CD4-positive, CD25-positive, alpha-beta regulatory T cell (primary cell): Measurements from ENCODE around the gene CYRIA. TPM values are rescaled to one million over a fixed set of nuclear protein-coding genes. Genes with fewer than 3 reads are reported as not detected.

Experiments used
- ATAC-seq, 2 donors: fragments of 150-1000 bp; cut with Tn5 transposase; one replicate each; pipeline ENCODE4 v1.10.0; 2021; ENCODE audit warnings: low read depth in 2 of 2, moderate number of reproducible peaks in 2 of 2, moderate library complexity in 1 of 2
- DNase-seq, 3 donors: peaks; one replicate each; pipeline versions ENCODE4 v3.0.0 to v3.0.0-alpha.2; 2012 to 2022; ENCODE audit warnings: mixed read lengths in 1 of 3
- H3K27ac ChIP-seq: one replicate; pipeline ENCODE4 v1.7.0; 2013; ENCODE audit warnings: mild to moderate bottlenecking, low read length; ENCODE audit not compliant: insufficient read depth, poor library complexity, severe bottlenecking
- H3K27me3 ChIP-seq: one replicate; pipeline ENCODE4 v1.7.0; 2013; ENCODE audit warnings: low read length; ENCODE audit not compliant: control insufficient read depth, insufficient read depth
- H3K36me3 ChIP-seq: one replicate; pipeline ENCODE4 v1.7.0; 2013; ENCODE audit warnings: mild to moderate bottlenecking, low read length, moderate library complexity; ENCODE audit not compliant: control insufficient read depth, insufficient read depth
- H3K4me1 ChIP-seq: 2 replicates; pipeline ENCODE4 v1.7.0; 2013; ENCODE audit warnings: mild to moderate bottlenecking, low read length; ENCODE audit not compliant: insufficient read depth, control insufficient read depth, poor library complexity, severe bottlenecking
- H3K4me3 ChIP-seq: one replicate; pipeline ENCODE4 v1.7.0; 2013; ENCODE audit warnings: low read depth, mild to moderate bottlenecking, low read length, moderate library complexity
- H3K9me3 ChIP-seq, 2 experiments: 1 replicate in 1 of 2; 2 replicates in 1 of 2; pipeline ENCODE4 v1.7.0; 2013; ENCODE audit warnings: low read length in 2 of 2, mild to moderate bottlenecking in 1 of 2, moderate library complexity in 1 of 2; ENCODE audit not compliant: control insufficient read depth in 2 of 2
- H3K27ac Mint-ChIP-seq, 3 donors: one replicate each; pipeline ENCODE4 v1.8.0; 2020 to 2022; ENCODE audit warnings: mild to moderate bottlenecking in 3 of 3, mixed read lengths in 3 of 3, moderate library complexity in 2 of 3
- H3K27me3 Mint-ChIP-seq: one replicate; pipeline ENCODE4 v1.8.0; 2022; ENCODE audit warnings: mild to moderate bottlenecking, mixed read lengths
- H3K36me3 Mint-ChIP-seq: one replicate; pipeline ENCODE4 v1.8.0; 2020; ENCODE audit warnings: mixed read lengths
- H3K4me1 Mint-ChIP-seq, 4 donors: one replicate each; pipeline ENCODE4 v1.8.0; 2020 to 2022; ENCODE audit warnings: mixed read lengths in 4 of 4, mild to moderate bottlenecking in 1 of 4
- H3K4me3 Mint-ChIP-seq, 4 donors: one replicate each; pipeline ENCODE4 v1.8.0; 2020 to 2022; ENCODE audit warnings: mild to moderate bottlenecking in 4 of 4, mixed read lengths in 4 of 4, moderate library complexity in 3 of 4
- H3K9me3 Mint-ChIP-seq, 7 donors: one replicate each; pipeline ENCODE4 v1.8.0; 2020 to 2022; ENCODE audit warnings: mixed read lengths in 7 of 7, mild to moderate bottlenecking in 3 of 7, moderate library complexity in 2 of 7
- polyA plus RNA-seq, 4 donors: library from polyadenylated mRNA; unstranded; fragments of 300-500 nt; fragmentation: Illumina TruSeq; gene quantifications; one replicate each; pipeline ENCODE4 v1.2.3, GENCODE V29; 2021
- total RNA-seq: library from RNA; stranded (reverse); gene quantifications from one replicate; pipeline ENCODE4 v1.2.3, GENCODE V29; 2022

The CYRIA gene
- total and polyA plus RNA-seq, 5 donors from 2014 or later = 0.25 TPM; not detected in 4

- H3K4me3 ChIP-seq = no peak overlapping the region
- peaks cover 0 to 17% (median 3%) of the 10 kb centered on the region in 4 donors for H3K4me1 Mint-ChIP-seq
- H3K9me3 ChIP-seq = no peaks in the 10 kb centered on the region
- H3K9me3 Mint-ChIP-seq = peaks cover 0 to 3% (median 0%) of the 10 kb centered on the region in 7 donors
- no peak overlapping the region for H3K27ac Mint-ChIP-seq
- H3K36me3 ChIP-seq = no peaks in the 10 kb centered on the region
- H3K27me3 Mint-ChIP-seq = peaks cover 7% of the 10 kb centered on the region
- ATAC-seq (no peak), DNase-seq (no peak)
- no peak overlapping the region for H3K4me3 Mint-ChIP-seq
- peaks cover 3% of the 10 kb centered on the region for H3K36me3 Mint-ChIP-seq
- H3K4me1 ChIP-seq = no peaks in the 10 kb centered on the region
- H3K27ac ChIP-seq = no peak overlapping the region
- H3K27me3 ChIP-seq = no peaks in the 10 kb centered on the region
These were observed 24.8 kb downstream of the CYRIA start for GRCh38 chr2:16640867-16641266.

GRCh38 chr2:16640001-16640700 is 25.5 kb downstream of the CYRIA start:
- Histone ChIP-seq H3K4me3 (no peak overlapping the region), H3K9me3 (no peaks in the 10 kb centered on the region), H3K36me3 (no peaks in the 10 kb centered on the region), H3K27ac (no peak overlapping the region), H3K4me1 (no peaks in the 10 kb centered on the region), H3K27me3 (no peaks in the 10 kb centered on the region)
- Mint-ChIP-seq H3K4me1 (peaks cover 0 to 17% (median 5%) of the 10 kb centered on the region in 4 donors), H3K27me3 (no peaks in the 10 kb centered on the region), H3K27ac (no peak overlapping the region), H3K9me3 (peaks cover 0 to 3% (median 0%) of the 10 kb centered on the region in 7 donors), H3K4me3 (no peak overlapping the region), H3K36me3 (peaks cover 3% of the 10 kb centered on the region)
- ATAC-seq (no peak), DNase-seq (no peak)

- peaks cover 0 to 17% (median 5%) of the 10 kb centered on the region in 4 donors for H3K4me1 Mint-ChIP-seq
- ATAC-seq (peak in 1 of 2 donors; percentile 31), DNase-seq (no peak)
- no peaks in the 10 kb centered on the region for H3K27me3 ChIP-seq
- no peaks in the 10 kb centered on the region for H3K27me3 Mint-ChIP-seq
- no peak overlapping the region for H3K4me3 ChIP-seq
- no peak overlapping the region for H3K4me3 Mint-ChIP-seq
- H3K4me1 ChIP-seq = no peaks in the 10 kb centered on the region
- peaks cover 0 to 3% (median 0%) of the 10 kb centered on the region in 7 donors for H3K9me3 Mint-ChIP-seq
- H3K36me3 Mint-ChIP-seq = peaks cover 3% of the 10 kb centered on the region
- no peaks in the 10 kb centered on the region for H3K36me3 ChIP-seq
- no peak overlapping the region for H3K27ac Mint-ChIP-seq
- no peaks in the 10 kb centered on the region for H3K9me3 ChIP-seq
- no peak overlapping the region for H3K27ac ChIP-seq
These were observed 26.2 kb downstream of the CYRIA start for GRCh38 chr2:16639431-16639830.

GRCh38 chr2:16638946-16639345 is 26.7 kb downstream of the CYRIA start:
- no peaks in the 10 kb centered on the region for H3K9me3 ChIP-seq
- no peak for ATAC-seq
- DNase-seq = no peak
- no peak overlapping the region for H3K4me3 ChIP-seq
- no peaks in the 10 kb centered on the region for H3K27me3 ChIP-seq
- peaks cover 3% of the 10 kb centered on the region for H3K36me3 Mint-ChIP-seq
- no peaks in the 10 kb centered on the region for H3K27me3 Mint-ChIP-seq
- H3K36me3 ChIP-seq = no peaks in the 10 kb centered on the region
- no peak overlapping the region for H3K27ac ChIP-seq
- no peak overlapping the region for H3K4me3 Mint-ChIP-seq
- no peaks in the 10 kb centered on the region for H3K4me1 ChIP-seq
- H3K27ac Mint-ChIP-seq = no peak overlapping the region
- H3K9me3 Mint-ChIP-seq = peaks cover 0 to 3% (median 0%) of the 10 kb centered on the region in 7 donors
- H3K4me1 Mint-ChIP-seq = peaks cover 0 to 17% (median 5%) of the 10 kb centered on the region in 4 donors

DNA sequence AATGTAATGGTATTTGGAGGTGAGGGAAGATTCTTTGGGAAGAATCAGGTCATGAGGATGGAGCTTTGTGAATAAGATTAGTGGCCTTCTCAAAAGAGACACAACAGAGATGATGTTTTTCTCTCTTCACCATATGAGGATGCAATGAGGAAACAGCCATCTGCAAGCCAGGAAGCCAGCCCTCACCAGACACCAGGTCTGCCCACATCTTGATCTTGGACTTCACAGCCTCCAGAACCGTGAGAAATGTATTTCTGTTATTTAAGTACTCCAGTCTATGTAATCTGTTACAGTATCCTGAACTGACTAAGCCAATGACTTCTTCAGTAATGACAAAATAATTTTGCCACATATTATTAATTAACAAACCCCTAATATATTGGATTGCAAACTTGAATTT is 28.3 kb downstream of the CYRIA start:
- Histone ChIP-seq H3K27ac (no peak overlapping the region), H3K4me3 (no peak overlapping the region), H3K9me3 (no peaks in the 10 kb centered on the region), H3K36me3 (no peaks in the 10 kb centered on the region), H3K4me1 (no peaks in the 10 kb centered on the region), H3K27me3 (no peaks in the 10 kb centered on the region)
- H3K4me1 Mint-ChIP-seq = peaks cover 0 to 17% (median 5%) of the 10 kb centered on the region in 4 donors
- H3K36me3 Mint-ChIP-seq = peaks cover 3% of the 10 kb centered on the region
- H3K9me3 Mint-ChIP-seq = peaks cover 0 to 3% (median 0%) of the 10 kb centered on the region in 7 donors
- DNase-seq (no peak), ATAC-seq (no peak)
- no peaks in the 10 kb centered on the region for H3K27me3 Mint-ChIP-seq
- H3K27ac Mint-ChIP-seq = peak overlapping the region in 1 of 3 donors; percentile 8
- H3K4me3 Mint-ChIP-seq = no peak overlapping the region

DNA sequence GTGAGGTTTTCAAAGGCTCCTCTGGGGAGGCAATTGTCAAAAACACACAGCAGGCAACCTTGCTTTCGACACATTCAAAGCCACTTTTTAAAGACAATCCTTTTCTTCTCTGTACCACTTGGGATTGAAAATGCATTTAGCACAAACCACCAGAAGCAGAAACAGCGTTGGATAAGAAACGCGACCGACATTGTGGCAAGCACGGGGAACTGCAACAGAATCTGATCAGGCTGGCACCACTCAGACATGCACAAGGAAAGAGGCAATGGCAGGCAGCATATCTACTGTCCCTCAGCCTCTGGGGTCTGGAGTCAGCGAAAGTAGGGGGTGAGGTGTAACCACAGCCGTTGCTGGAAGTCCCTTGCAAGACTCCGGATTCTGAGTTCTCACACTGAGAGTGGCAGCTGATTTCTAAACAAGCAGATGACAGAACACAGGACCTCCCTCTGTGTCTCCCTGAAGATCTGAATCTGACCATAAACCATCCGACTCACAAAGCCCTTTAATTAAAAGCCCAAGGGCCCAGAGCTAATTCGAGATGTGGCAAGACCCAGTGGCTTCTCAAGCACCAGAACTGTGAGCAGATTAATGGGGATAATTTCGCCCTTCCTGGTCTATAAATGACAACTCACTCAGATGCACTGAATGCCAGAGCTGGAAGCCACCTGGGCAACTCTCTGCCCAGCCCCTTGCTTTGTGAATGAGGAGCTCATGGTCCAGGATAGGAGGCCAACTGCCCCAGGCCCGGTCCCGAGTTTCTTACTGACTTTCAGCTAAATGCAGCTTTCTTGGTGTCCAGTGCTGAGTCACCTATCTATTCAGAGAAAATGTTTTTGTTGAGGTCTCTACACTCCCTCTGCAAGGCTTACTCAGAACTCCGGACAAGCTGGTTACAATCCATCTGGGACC is 29.6 kb downstream of the CYRIA start:
- Mint-ChIP-seq H3K4me1 (peaks cover 0 to 17% (median 5%) of the 10 kb centered on the region in 4 donors), H3K36me3 (peaks cover 3% of the 10 kb centered on the region), H3K9me3 (peaks cover 0 to 3% (median 0%) of the 10 kb centered on the region in 7 donors), H3K4me3 (no peak overlapping the region), H3K27ac (no peak overlapping the region), H3K27me3 (peaks cover 3% of the 10 kb centered on the region)
- Histone ChIP-seq H3K9me3 (no peaks in the 10 kb centered on the region), H3K27me3 (no peaks in the 10 kb centered on the region), H3K27ac (no peak overlapping the region), H3K4me1 (no peaks in the 10 kb centered on the region), H3K36me3 (no peaks in the 10 kb centered on the region), H3K4me3 (no peak overlapping the region)
- peak in 1 of 2 donors; percentile 11 for ATAC-seq
- no peak for DNase-seq

DNA sequence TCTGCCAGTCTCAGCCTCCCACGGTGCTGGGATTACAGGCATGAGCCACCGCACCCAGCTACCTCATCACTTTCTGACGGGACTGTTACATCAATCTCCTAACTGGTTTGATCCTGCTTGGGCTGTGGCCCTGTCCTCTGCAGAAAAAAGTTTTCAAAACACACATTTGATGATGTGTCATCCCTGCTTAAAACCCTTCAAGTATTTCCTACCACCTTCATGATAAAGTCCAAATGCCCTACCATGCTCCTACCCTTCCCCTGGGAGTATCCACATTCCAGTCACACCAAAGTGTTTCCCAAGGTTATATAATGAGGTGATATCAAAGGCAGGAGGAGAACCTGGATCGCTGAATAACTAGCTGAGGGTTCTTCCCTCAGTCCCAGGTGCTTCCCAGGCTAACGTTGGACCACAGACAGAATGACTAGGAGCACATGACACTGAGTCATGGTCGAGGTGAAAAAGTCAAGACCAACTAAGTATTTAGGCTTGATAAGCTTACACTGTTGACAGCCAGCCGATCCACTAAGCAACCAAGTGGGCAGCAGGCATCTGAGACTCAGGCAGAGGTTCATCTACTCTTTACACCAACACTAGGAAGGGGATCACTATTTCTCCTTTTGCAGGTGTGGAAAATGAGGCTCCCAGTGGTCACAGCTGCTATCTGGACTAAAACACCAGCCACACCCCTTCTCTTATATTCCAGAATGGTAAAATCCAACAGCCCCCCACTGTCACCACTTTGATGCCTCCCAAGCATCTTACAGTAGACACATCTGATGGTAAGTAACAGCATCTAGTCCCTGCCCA is 31.8 kb downstream of the CYRIA start:
- Mint-ChIP-seq H3K27me3 (peaks cover 5% of the 10 kb centered on the region), H3K9me3 (peaks cover 0 to 3% (median 0%) of the 10 kb centered on the region in 7 donors), H3K36me3 (peaks cover 3% of the 10 kb centered on the region), H3K27ac (no peak overlapping the region), H3K4me1 (peaks cover 0 to 10% (median 5%) of the 10 kb centered on the region in 4 donors), H3K4me3 (no peak overlapping the region)
- no peaks in the 10 kb centered on the region for H3K4me1 ChIP-seq
- no peak for DNase-seq
- no peak overlapping the region for H3K27ac ChIP-seq
- H3K9me3 ChIP-seq = no peaks in the 10 kb centered on the region
- H3K36me3 ChIP-seq = no peaks in the 10 kb centered on the region
- no peak for ATAC-seq
- H3K27me3 ChIP-seq = no peaks in the 10 kb centered on the region
- no peak overlapping the region for H3K4me3 ChIP-seq
